ENCODE data around the gene RGS7. TPM values are rescaled to one million over a fixed set of nuclear protein-coding genes. Genes with fewer than 3 reads are reported as not detected.

The RGS7 gene
- total RNA-seq, 1 experiment from 2014 or later: 1.0 TPM

DNA sequence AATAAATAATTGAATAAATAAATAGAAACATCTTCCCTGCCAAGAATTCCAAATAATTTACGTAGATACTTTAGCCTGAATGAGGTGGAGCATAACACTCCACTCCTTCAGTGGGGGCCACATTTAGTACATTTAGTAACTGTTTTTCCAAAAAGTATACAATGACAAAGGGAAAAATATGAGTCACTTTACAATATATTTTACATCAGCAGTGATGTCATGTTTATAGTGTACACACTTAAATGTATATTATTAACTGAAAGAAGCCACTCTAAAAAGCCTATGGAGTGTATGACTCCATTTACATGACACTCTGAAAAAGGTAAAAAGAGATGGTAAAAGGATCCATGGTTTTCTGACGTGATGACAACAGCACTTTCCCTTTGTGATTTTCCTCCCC lies 400.6 kb downstream of the RGS7 start:
- no TSS peak for BruUV-seq (replicated peaks)
- TF ChIP-seq CTCF (IDR thresholded peaks at IDR 0.05; ENCODE audit: unreplicated experiment): no peak
- H3K27me3 Mint-ChIP-seq (ENCODE audit: unreplicated experiment): no peaks in the 10 kb centered on the region
- no peak overlapping the region for H3K27ac Mint-ChIP-seq (ENCODE audit: unreplicated experiment)
- no peaks in the 10 kb centered on the region for H3K9me3 Mint-ChIP-seq (ENCODE audit: low read depth, unreplicated experiment)
- no peak for DNase-seq
- H3K4me3 Mint-ChIP-seq (ENCODE audit: low read depth, unreplicated experiment): no peak overlapping the region
- intact Hi-C loops (cut with micrococcal nuclease; ENCODE audit: unreplicated experiment): no loop called here
- CTCF ChIA-PET: no interaction called here
- no peaks in the 10 kb centered on the region for H3K36me3 Mint-ChIP-seq (ENCODE audit: insufficient read depth, unreplicated experiment)
- H3K4me1 Mint-ChIP-seq (ENCODE audit: low read depth, unreplicated experiment): peaks cover 8% of the 10 kb centered on the region

DNA sequence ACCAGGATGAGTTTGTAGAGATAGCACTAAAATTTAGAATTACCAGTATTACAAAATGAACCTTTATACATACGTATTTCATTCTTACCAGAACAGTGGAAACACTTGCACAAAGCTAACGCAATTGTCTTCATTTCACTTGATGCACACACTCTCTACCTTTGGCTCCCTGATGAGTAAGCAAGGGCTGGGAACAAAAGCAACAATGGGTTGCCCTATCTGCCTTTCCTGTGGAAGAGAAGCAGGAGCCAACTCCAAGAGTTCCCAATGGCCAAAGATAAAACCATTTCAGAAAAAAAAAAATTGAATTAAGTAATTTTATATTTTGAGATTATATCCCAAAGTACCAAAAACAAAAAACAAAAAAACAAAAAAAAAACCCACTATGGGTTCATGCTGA lies 401.0 kb downstream of the RGS7 start:
- CTCF ChIA-PET: no interaction called here
- intact Hi-C loops (cut with micrococcal nuclease; ENCODE audit: unreplicated experiment): no loop called here
- Mint-ChIP-seq H3K36me3 (ENCODE audit: insufficient read depth, unreplicated experiment) (no peaks in the 10 kb centered on the region), H3K27ac (ENCODE audit: unreplicated experiment) (no peak overlapping the region), H3K4me1 (ENCODE audit: low read depth, unreplicated experiment) (peaks cover 8% of the 10 kb centered on the region), H3K4me3 (ENCODE audit: low read depth, unreplicated experiment) (no peak overlapping the region), H3K9me3 (ENCODE audit: low read depth, unreplicated experiment) (no peaks in the 10 kb centered on the region), H3K27me3 (ENCODE audit: unreplicated experiment) (no peaks in the 10 kb centered on the region)
- BruUV-seq (replicated peaks): no TSS peak
- no peak for DNase-seq
- TF ChIP-seq CTCF (IDR thresholded peaks at IDR 0.05; ENCODE audit: unreplicated experiment): no peak

DNA sequence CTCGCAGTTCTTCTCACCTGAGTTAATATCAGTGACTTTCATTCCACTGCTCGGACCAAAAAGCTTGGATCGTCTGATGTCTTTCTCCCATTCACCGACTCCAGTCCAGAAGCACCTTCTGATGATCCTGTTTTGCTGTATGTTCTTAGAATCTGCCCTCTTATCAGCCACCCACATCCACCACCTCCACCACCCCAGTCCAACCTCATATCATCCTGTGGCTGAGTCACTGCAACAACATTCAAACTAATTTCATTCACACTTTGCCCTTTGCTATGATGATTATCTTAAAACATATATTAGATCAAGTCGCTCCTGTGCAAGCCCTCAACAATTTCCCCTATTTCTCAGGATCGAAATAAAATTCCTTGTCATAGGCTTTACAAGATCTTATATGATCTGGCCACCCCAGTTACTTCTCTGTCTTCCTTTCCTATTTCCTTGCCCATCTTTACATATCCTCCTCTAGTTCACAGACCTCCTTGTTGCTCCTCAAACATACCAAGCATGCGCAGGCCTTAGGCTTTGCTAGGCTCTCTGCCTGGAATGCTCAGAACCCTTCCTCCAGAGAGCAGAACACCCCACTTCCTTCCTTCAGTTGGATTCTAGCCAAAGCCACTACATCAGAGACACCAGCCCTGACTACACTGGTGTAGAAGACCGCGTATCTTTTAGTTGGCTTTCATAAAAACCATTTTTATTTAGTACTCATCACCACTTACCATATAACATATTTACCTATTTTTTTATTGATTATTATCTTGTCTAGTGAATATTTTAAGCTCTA lies 409.4 kb downstream of the RGS7 start:
- Mint-ChIP-seq H3K4me3 (ENCODE audit: low read depth, unreplicated experiment) (no peak overlapping the region), H3K36me3 (ENCODE audit: insufficient read depth, unreplicated experiment) (no peaks in the 10 kb centered on the region), H3K4me1 (ENCODE audit: low read depth, unreplicated experiment) (peaks cover 11% of the 10 kb centered on the region), H3K9me3 (ENCODE audit: low read depth, unreplicated experiment) (no peaks in the 10 kb centered on the region), H3K27me3 (ENCODE audit: unreplicated experiment) (no peaks in the 10 kb centered on the region), H3K27ac (ENCODE audit: unreplicated experiment) (no peak overlapping the region)
- intact Hi-C loops (cut with micrococcal nuclease; ENCODE audit: unreplicated experiment): loop anchor here (1.0 kb wide), 2 partner anchors 59 to 215 kb away; no protein-coding TSS in a partner anchor
- TF ChIP-seq CTCF (IDR thresholded peaks at IDR 0.05; ENCODE audit: unreplicated experiment): no peak
- BruUV-seq (replicated peaks): no TSS peak
- CTCF ChIA-PET: interaction anchor here (1.6 kb wide), 1 partner anchor 215 kb away, joined by 6 read pairs; no protein-coding TSS in a partner anchor
- DNase-seq: no peak

DNA sequence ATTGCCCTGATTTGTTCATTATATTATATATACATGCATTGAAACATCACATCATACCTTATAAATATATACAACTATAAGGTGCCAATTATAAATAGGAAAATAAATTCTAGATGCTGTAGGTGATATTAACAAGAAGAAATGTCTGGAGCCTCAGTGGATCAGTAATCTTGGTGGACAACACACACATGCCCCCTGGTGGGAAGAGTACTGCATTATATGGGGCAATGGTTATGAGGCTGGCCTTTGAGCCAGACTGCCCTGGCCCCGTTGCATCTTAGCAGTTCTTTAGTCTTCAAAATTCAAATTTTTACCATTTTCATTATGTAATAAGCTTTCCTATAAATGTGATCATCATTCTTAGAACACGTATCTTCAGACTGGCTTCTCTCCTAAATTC lies 410.1 kb downstream of the RGS7 start:
- TF ChIP-seq CTCF (IDR thresholded peaks at IDR 0.05; ENCODE audit: unreplicated experiment): peak; percentile 65
- no peaks in the 10 kb centered on the region for H3K9me3 Mint-ChIP-seq (ENCODE audit: low read depth, unreplicated experiment)
- intact Hi-C loops (cut with micrococcal nuclease; ENCODE audit: unreplicated experiment): loop anchor here (1.0 kb wide), 2 partner anchors 59 to 215 kb away; no protein-coding TSS in a partner anchor

More for the DNA sequence above, 410.1 kb downstream of the RGS7 start:
- no peaks in the 10 kb centered on the region for H3K36me3 Mint-ChIP-seq (ENCODE audit: insufficient read depth, unreplicated experiment)
- no peaks in the 10 kb centered on the region for H3K27me3 Mint-ChIP-seq (ENCODE audit: unreplicated experiment)
- no peak overlapping the region for H3K27ac Mint-ChIP-seq (ENCODE audit: unreplicated experiment)
- no TSS peak for BruUV-seq (replicated peaks)
- H3K4me1 Mint-ChIP-seq (ENCODE audit: low read depth, unreplicated experiment): peaks cover 11% of the 10 kb centered on the region
- CTCF ChIA-PET: interaction anchor here (1.6 kb wide), 1 partner anchor 215 kb away, joined by 6 read pairs; no protein-coding TSS in a partner anchor
- no peak overlapping the region for H3K4me3 Mint-ChIP-seq (ENCODE audit: low read depth, unreplicated experiment)
- DNase-seq: peak; percentile 73

Measured in Calu3 (cell line).